Activated CD4-positive, alpha-beta T cell treated with anti-CD3 and anti-CD28 coated beads, Interleukin-10, Interleukin-2, amounts not matched to agents 100 ng/mL and 50 ng/mL, durations not matched to agents 16 hours and 8 hours (primary cell): ENCODE data around the gene SMPD3.
A peak's percentile ranks its signal among the peaks of the same experiment; 100 is the strongest.

ENCODE experiments used
- DNase-seq: peaks from one replicate; pipeline ENCODE4 v3.0.0-alpha.2; 2020

The SMPD3 gene

DNA sequence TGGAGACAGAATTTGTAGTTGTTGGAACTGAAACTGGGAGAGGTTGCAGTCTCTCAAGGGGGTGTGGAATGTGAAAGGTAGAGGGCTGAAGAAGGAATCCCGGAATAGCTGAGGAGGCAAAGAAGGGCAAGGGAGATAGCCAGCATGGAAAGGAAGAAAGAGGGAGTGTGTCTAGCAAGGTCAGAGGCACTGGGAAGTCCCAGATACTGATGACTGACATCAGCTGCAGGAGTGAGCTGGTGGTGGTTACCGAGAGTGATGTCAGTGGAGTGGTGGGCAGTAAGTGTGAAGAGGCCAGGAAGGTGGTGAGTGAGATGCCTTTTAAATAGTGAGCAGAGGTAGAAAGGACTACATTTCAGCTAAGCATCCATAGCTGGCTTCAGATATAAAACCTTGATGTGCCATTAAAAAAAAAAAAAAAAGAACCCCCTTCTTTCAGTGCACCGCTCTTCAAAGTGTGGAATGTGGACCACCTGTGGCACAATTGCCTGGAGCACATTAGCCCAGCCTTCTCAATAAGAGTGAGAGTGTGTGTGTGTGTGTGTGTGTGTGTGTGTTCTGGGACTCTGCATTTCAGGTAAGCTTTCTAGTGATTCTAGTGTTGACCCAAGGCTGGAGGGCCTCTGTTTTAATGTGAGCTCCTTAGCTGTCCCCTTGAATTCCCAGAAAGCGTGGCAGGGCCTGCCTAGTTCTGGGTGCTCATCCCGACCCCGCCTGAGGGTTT lies 129.0 kb downstream of the SMPD3 start:
- DNase-seq, result peak; percentile 58

DNA sequence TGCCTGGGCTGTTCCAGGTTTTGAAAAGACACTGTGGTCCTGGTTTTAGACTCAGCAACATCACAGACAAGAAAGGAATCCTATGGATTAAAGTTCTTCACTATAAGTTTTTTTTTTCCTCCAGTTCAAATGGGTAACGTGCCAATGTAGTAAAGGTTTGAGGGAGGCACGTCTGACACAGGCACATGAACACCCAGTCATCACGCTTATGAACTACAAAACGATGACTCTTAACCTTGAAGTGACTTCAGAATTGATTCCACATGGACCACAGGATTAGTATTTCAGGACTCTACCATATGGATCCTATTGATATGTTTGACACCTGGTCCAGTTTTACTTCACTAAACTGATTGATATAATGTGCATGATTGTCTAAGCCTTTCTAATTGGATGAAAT lies 135.2 kb downstream of the SMPD3 start:
- no peak for DNase-seq

DNA sequence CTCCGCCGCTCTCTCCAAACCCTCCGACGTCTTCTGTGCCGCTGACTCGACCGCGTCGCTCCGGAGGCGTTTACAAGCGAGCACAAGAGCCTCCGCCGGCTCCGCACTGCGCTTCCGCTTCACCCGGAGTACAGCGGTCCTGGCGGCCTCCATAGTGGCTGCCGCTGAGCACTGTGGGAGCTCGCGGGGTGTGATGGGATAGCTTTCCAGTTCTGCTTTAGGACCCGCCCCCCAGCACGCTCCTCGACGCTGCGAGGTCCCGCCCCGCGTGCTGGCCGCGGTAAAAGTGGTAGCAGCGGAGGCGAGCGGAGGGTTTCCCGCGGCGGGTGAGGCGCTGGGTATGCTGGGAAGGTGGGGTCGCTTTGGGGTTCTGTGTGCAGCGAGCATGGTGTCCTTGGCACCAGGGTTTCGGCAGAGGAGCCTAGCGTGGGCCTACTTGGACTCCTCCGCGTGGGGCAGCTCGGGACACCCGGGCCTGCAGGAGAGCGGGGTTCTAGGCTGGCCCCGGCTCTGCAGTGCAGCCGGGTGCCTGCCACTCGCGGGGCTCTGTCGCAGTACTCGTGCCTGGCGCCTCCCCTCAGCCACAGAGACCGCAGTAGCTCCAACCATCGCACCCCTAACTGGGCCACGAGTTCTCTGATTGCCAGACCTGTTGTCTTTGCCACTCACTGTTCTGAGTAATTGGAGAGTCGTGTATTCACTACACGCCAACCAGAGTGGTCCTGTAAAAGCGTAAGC lies 137.4 kb downstream of the SMPD3 start, which contains the start of the genes PRMT7 and SLC7A6OS:
PRMT7 (plus strand) TSS at position 246 of the 738 bp plus-strand sequence. CDS start 4,961 bp downstream, outside the sequence.
SLC7A6OS (minus strand) TSS at position 173 of the 738 bp plus-strand sequence; CDS start at position 153, 20 bp downstream.
- peak; percentile 96 for DNase-seq

DNA sequence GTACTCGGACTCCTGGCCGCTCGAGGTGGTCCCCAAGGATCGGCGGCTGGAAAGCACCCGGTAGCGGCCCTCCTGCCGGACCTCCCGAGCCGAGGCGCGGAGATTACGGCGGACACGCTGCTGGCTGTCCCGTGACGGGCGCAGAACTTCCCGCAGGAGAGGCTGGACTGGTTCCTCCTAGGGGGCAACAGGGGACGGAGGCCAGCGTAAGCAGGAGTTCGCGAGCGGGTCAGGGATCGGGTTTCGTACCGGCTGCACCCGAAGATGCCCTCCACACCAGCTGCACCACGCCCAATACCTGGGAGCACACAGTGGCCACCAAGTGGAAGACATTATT lies 137.9 kb downstream of the SMPD3 start:
- DNase-seq, result no peak

GRCh38 chr16:68309799-68310198 lies 138.5 kb downstream of the SMPD3 start:
- peak; percentile 47 for DNase-seq
